Astrocyte (in vitro differentiated cells and primary cell): ENCODE results near the gene RICTOR. TPM values are rescaled to one million over a fixed set of nuclear protein-coding genes. Genes with fewer than 3 reads are reported as not detected.

ENCODE experiments used
- DNase-seq: peaks from one replicate; pipeline ENCODE4 v3.0.0-alpha.2; 2010; ENCODE audit warnings: low read depth
- FAIRE-seq: peaks from 2 replicates; lab custom pipeline; 2011; peaks lifted over from hg19 to GRCh38; lab: Jason Lieb, UNC
- H2AFZ ChIP-seq: 2 replicates; pipeline ENCODE4 v1.6.0; 2012; ENCODE audit warnings: low read depth, low read length, inconsistent platforms
- H3K27ac ChIP-seq: 2 replicates; pipeline ENCODE4 v1.5.1; 2011; ENCODE audit warnings: low read depth, low read length, inconsistent platforms
- H3K27me3 ChIP-seq: 2 replicates; pipeline ENCODE4 v1.6.0; 2011; ENCODE audit warnings: low read length, inconsistent platforms; ENCODE audit not compliant: insufficient read depth
- H3K36me3 ChIP-seq: 2 replicates; pipeline ENCODE4 v1.5.1; 2011; ENCODE audit warnings: low read length, inconsistent platforms; ENCODE audit not compliant: insufficient read depth
- H3K4me1 ChIP-seq: 2 replicates; pipeline ENCODE4 v1.5.1; 2011; ENCODE audit warnings: low read length, inconsistent platforms; ENCODE audit not compliant: insufficient read depth
- H3K4me2 ChIP-seq: 2 replicates; pipeline ENCODE4 v1.6.0; 2012; ENCODE audit warnings: low read length, inconsistent platforms
- H3K4me3 ChIP-seq: 2 replicates; pipeline ENCODE4 v1.5.1; 2011; ENCODE audit warnings: low read depth, mild to moderate bottlenecking, low read length, inconsistent platforms; ENCODE audit not compliant: insufficient read depth
- H3K79me2 ChIP-seq: 2 replicates; pipeline ENCODE4 v1.6.0; 2012; ENCODE audit warnings: mild to moderate bottlenecking, low read length, inconsistent platforms; ENCODE audit not compliant: insufficient read depth
- H3K9ac ChIP-seq: 2 replicates; pipeline ENCODE4 v1.6.0; 2012; ENCODE audit warnings: mild to moderate bottlenecking, low read length, inconsistent platforms
- H3K9me3 ChIP-seq: 2 replicates; pipeline ENCODE4 v1.5.1; 2012; ENCODE audit warnings: low read depth, mild to moderate bottlenecking, low read length, inconsistent platforms; ENCODE audit not compliant: insufficient read depth
- H4K20me1 ChIP-seq: 2 replicates; pipeline ENCODE4 v1.6.0; 2012; ENCODE audit warnings: low read length, inconsistent platforms; ENCODE audit not compliant: insufficient read depth
- H3K27ac Mint-ChIP-seq: one replicate; pipeline ENCODE4 v1.8.0; 2021; ENCODE audit warnings: mild to moderate bottlenecking, mixed read lengths; ENCODE audit not compliant: unreplicated experiment
- H3K27me3 Mint-ChIP-seq: one replicate; pipeline ENCODE4 v1.8.0; 2021; ENCODE audit warnings: low read depth, mixed read lengths; ENCODE audit not compliant: unreplicated experiment
- H3K36me3 Mint-ChIP-seq: one replicate; pipeline ENCODE4 v1.8.0; 2021; ENCODE audit warnings: low read depth, mixed read lengths; ENCODE audit not compliant: unreplicated experiment
- H3K4me1 Mint-ChIP-seq: one replicate; pipeline ENCODE4 v1.8.0; 2021; ENCODE audit warnings: low read depth, mixed read lengths; ENCODE audit not compliant: unreplicated experiment
- H3K4me3 Mint-ChIP-seq: one replicate; pipeline ENCODE4 v1.8.0; 2021; ENCODE audit warnings: mild to moderate bottlenecking, moderate library complexity, mixed read lengths; ENCODE audit not compliant: unreplicated experiment
- H3K9me3 Mint-ChIP-seq: one replicate; pipeline ENCODE4 v1.8.0; 2021; ENCODE audit warnings: mild to moderate bottlenecking, mixed read lengths; ENCODE audit not compliant: unreplicated experiment
- EZH2 ChIP-seq: IDR thresholded peaks from 2 replicates; pipeline ENCODE4 v1.6.1; 2012; ENCODE audit warnings: mild to moderate bottlenecking, low read length, inconsistent platforms; ENCODE audit not compliant: insufficient read depth
- total RNA-seq: library from RNA; stranded (reverse); gene quantifications from 2 replicates; pipeline ENCODE4 v1.2.1, GENCODE V29; 2021
- TF ChIP-seq, protein P1 (sequence below): IDR thresholded peaks from 2 replicates; pipeline ENCODE4 v1.5.1; 2011; ENCODE audit warnings: low read depth, mild to moderate bottlenecking, inconsistent platforms, low read length, moderate library complexity; ENCODE audit not compliant: insufficient read depth

RICTOR gene
- total RNA-seq, 1 donor from 2014 or later: 43.2 TPM

DNA sequence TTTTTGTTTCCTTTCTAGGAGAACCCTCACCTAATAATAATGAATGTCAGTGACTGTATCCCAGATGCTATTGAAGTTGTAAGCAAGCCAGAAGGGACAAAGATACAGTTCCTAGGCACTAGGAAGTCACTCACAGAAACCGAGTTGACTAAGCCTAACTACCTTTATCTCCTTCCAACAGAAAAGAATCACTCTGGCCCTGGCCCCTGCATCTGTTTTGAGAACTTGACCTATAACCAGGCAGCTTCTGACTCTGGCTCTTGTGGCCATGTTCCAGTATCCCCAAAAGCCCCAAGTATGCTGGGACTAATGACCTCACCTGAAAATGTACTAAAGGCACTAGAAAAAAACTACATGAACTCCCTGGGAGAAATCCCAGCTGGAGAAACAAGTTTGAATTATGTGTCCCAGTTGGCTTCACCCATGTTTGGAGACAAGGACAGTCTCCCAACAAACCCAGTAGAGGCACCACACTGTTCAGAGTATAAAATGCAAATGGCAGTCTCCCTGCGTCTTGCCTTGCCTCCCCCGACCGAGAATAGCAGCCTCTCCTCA is 141.3 kb downstream of the RICTOR start:
- Histone ChIP-seq H3K9ac (no peak overlapping the region), H3K27ac (no peak overlapping the region), H3K4me1 (no peaks in the 10 kb centered on the region), H3K4me2 (no peak overlapping the region), H3K36me3 (peaks cover 44% of the 10 kb centered on the region), H3K9me3 (no peaks in the 10 kb centered on the region), H3K79me2 (no peaks in the 10 kb centered on the region), H3K27me3 (no peaks in the 10 kb centered on the region), H4K20me1 (no peaks in the 10 kb centered on the region), H3K4me3 (no peak overlapping the region), H2AFZ (no peak overlapping the region)
- Mint-ChIP-seq H3K4me3 (no peak overlapping the region), H3K9me3 (no peaks in the 10 kb centered on the region), H3K27me3 (no peaks in the 10 kb centered on the region), H3K4me1 (peaks cover 11% of the 10 kb centered on the region), H3K36me3 (peaks cover 18% of the 10 kb centered on the region), H3K27ac (no peak overlapping the region)
- TF ChIP-seq, protein P1, sequence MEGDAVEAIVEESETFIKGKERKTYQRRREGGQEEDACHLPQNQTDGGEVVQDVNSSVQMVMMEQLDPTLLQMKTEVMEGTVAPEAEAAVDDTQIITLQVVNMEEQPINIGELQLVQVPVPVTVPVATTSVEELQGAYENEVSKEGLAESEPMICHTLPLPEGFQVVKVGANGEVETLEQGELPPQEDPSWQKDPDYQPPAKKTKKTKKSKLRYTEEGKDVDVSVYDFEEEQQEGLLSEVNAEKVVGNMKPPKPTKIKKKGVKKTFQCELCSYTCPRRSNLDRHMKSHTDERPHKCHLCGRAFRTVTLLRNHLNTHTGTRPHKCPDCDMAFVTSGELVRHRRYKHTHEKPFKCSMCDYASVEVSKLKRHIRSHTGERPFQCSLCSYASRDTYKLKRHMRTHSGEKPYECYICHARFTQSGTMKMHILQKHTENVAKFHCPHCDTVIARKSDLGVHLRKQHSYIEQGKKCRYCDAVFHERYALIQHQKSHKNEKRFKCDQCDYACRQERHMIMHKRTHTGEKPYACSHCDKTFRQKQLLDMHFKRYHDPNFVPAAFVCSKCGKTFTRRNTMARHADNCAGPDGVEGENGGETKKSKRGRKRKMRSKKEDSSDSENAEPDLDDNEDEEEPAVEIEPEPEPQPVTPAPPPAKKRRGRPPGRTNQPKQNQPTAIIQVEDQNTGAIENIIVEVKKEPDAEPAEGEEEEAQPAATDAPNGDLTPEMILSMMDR: no peak
- no peak for TF ChIP-seq EZH2
- FAIRE-seq (no peak), DNase-seq (no peak)

DNA sequence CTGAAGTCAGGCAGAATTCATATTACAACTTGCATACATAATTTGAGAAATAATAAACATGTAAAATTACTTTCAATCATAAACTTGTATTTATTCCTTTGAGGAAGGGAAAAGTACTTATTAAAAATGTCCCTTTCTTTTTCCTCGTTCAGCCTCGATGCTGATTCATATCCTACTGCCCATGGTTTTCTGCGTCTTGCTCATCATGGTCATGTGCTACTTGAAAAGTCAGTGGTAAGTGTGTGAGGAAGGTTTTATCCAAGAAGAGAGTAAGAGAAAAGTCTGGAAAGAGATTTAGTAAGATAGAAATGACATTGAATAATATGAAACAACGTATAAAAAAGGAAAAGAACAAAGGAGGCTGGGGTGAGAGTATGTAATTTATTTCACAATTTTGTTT is 142.5 kb downstream of the RICTOR start:
- FAIRE-seq: no peak
- no peak overlapping the region for H3K27ac ChIP-seq
- no peak overlapping the region for H3K4me2 ChIP-seq
- H3K4me1 ChIP-seq: peaks cover 3% of the 10 kb centered on the region
- Mint-ChIP-seq H3K27me3 (no peaks in the 10 kb centered on the region), H3K36me3 (peaks cover 19% of the 10 kb centered on the region), H3K4me1 (peaks cover 16% of the 10 kb centered on the region), H3K9me3 (no peaks in the 10 kb centered on the region), H3K4me3 (no peak overlapping the region), H3K27ac (no peak overlapping the region)
- H3K79me2 ChIP-seq: no peaks in the 10 kb centered on the region
- no peak overlapping the region for H2AFZ ChIP-seq
- H3K9me3 ChIP-seq: no peaks in the 10 kb centered on the region
- H3K36me3 ChIP-seq: peaks cover 40% of the 10 kb centered on the region
- DNase-seq: peak; percentile 10
- H4K20me1 ChIP-seq: no peaks in the 10 kb centered on the region
- H3K4me3 ChIP-seq: no peak overlapping the region
- no peak overlapping the region for H3K9ac ChIP-seq
- TF ChIP-seq, protein P1: no peak
- no peak for TF ChIP-seq EZH2
- H3K27me3 ChIP-seq: no peaks in the 10 kb centered on the region

DNA sequence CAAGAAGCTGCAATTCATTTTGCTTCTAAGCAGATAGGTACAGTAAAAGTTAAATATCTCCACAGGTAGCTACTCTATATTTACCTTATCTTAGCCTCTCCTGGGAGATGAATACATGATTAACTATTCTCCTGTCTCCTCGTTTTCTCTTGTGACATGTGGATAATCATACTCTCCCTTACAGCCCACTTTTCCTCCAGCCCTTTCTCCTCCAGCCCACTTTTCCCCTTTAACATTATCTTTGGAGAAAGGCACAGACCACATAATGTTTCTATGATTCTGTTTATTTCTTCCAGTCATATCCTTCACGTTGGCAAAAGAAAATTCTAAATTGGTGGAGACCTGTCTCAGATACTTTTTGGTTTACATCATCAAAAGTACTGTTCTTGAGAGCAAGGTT is 144.4 kb downstream of the RICTOR start:
- Histone ChIP-seq H3K4me1 (peaks cover 22% of the 10 kb centered on the region), H4K20me1 (no peaks in the 10 kb centered on the region), H3K9me3 (no peaks in the 10 kb centered on the region), H3K4me3 (no peak overlapping the region), H3K36me3 (peaks cover 37% of the 10 kb centered on the region), H3K27ac (no peak overlapping the region), H3K4me2 (no peak overlapping the region), H3K9ac (no peak overlapping the region), H3K79me2 (no peaks in the 10 kb centered on the region), H3K27me3 (no peaks in the 10 kb centered on the region), H2AFZ (no peak overlapping the region)
- Mint-ChIP-seq H3K36me3 (peaks cover 19% of the 10 kb centered on the region), H3K27ac (no peak overlapping the region), H3K4me1 (peaks cover 34% of the 10 kb centered on the region), H3K4me3 (no peak overlapping the region), H3K9me3 (no peaks in the 10 kb centered on the region), H3K27me3 (no peaks in the 10 kb centered on the region)
- no peak for TF ChIP-seq EZH2
- TF ChIP-seq, protein P1: no peak
- DNase-seq (no peak), FAIRE-seq (no peak)
